ENCODE data around the gene SLC5A12. TPM values are rescaled to one million over a fixed set of nuclear protein-coding genes. Genes with fewer than 3 reads are reported as not detected.

The SLC5A12 gene
- total RNA-seq, 1 experiment from 2014 or later = not detected

DNA sequence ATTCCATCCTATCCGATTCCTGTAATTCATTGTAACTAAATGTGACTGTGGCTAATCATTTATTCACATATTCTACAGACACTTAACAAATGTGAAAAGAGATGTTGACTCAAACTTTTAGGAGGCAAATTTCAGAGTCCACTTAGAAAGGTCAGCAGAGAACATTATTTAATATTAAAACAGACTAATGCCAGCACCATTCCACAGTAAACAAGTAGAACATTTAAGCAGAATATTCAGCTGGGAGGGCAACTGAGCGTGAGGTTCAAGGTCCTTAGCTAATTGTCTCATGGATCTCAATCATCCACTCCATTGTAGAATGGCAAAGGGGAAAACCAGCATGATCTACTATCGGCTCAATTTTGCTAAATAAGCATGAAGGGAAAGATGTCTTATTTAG lies 5.1 kb upstream of the SLC5A12 start:
- H3K4me3 Mint-ChIP-seq (ENCODE audit: low read depth, unreplicated experiment) = no peak overlapping the region

DNA sequence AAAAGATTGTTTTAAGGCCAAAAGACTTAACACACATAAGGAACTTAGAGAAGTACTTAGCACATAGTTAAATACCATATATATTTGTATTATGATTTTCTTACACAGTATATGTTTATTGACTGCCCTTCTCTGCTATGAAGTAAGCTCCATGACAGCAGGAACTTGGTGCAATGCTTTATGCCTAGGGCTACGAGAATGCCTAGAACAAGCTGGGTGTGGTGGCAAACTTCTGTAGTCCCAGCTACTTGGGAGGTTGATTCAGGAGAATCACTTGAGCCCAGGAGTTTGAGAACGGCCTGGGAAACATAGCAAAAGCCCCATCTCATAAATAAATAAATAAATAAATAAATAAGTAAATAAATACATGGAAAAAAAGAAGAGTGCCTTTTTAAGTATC lies 1.9 kb downstream of the SLC5A12 start:
- DNase-seq = no peak
- Mint-ChIP-seq H3K4me1 (ENCODE audit: low read depth, unreplicated experiment) (no peaks in the 10 kb centered on the region), H3K9me3 (ENCODE audit: low read depth, unreplicated experiment) (no peaks in the 10 kb centered on the region), H3K4me3 (ENCODE audit: low read depth, unreplicated experiment) (no peak overlapping the region), H3K36me3 (ENCODE audit: insufficient read depth, unreplicated experiment) (no peaks in the 10 kb centered on the region), H3K27ac (ENCODE audit: unreplicated experiment) (no peak overlapping the region), H3K27me3 (ENCODE audit: unreplicated experiment) (peaks cover 12% of the 10 kb centered on the region)
- intact Hi-C loops (cut with micrococcal nuclease; ENCODE audit: unreplicated experiment) = no loop called here
- CTCF ChIA-PET = no interaction called here
- TF ChIP-seq, protein P1, sequence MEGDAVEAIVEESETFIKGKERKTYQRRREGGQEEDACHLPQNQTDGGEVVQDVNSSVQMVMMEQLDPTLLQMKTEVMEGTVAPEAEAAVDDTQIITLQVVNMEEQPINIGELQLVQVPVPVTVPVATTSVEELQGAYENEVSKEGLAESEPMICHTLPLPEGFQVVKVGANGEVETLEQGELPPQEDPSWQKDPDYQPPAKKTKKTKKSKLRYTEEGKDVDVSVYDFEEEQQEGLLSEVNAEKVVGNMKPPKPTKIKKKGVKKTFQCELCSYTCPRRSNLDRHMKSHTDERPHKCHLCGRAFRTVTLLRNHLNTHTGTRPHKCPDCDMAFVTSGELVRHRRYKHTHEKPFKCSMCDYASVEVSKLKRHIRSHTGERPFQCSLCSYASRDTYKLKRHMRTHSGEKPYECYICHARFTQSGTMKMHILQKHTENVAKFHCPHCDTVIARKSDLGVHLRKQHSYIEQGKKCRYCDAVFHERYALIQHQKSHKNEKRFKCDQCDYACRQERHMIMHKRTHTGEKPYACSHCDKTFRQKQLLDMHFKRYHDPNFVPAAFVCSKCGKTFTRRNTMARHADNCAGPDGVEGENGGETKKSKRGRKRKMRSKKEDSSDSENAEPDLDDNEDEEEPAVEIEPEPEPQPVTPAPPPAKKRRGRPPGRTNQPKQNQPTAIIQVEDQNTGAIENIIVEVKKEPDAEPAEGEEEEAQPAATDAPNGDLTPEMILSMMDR (IDR thresholded peaks at IDR 0.05; ENCODE audit: unreplicated experiment) = no peak
- BruUV-seq (replicated peaks) = no TSS peak

More for the DNA sequence above, 5.1 kb upstream of the SLC5A12 start:
- TF ChIP-seq, protein P1 (IDR thresholded peaks at IDR 0.05; ENCODE audit: unreplicated experiment) = no peak
- BruUV-seq (replicated peaks) = no TSS peak
- Mint-ChIP-seq H3K4me1 (ENCODE audit: low read depth, unreplicated experiment) (no peaks in the 10 kb centered on the region), H3K27me3 (ENCODE audit: unreplicated experiment) (peaks cover 12% of the 10 kb centered on the region), H3K36me3 (ENCODE audit: insufficient read depth, unreplicated experiment) (no peaks in the 10 kb centered on the region), H3K9me3 (ENCODE audit: low read depth, unreplicated experiment) (peaks cover 3% of the 10 kb centered on the region), H3K27ac (ENCODE audit: unreplicated experiment) (no peak overlapping the region)
- CTCF ChIA-PET = no interaction called here
- no peak for DNase-seq
- intact Hi-C loops (cut with micrococcal nuclease; ENCODE audit: unreplicated experiment) = no loop called here

DNA sequence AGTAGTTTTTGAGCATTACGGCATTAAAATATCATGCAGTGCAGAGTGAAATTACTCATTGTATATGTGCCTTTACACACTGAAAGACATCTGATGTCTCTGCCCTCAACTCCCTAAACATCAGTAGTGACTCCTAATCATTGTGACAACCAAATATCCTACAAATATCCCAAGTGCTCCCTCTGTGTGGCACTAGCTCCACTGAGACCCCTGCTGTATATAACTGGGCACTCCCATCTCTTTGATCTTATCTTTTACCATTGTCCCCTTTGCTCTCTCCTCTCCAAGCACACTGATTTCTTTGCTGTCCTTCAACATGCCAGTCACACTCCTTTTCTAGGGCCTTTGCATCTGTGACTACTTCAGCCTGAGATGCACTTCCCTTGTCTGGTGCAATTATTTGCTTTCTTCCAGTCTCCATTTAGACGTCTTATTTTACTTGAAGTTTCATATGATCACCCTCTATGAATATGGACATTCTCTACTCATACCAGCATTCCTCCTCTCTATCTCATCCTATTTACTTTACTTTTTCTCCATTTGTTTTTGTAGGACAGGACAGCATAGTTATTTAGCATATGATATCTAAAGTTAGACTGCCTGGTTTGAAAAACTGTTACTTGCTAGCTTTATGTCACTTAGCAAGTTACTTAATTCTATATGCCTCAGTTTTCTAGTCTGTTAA lies 2.4 kb downstream of the SLC5A12 start:
- CTCF ChIA-PET = no interaction called here
- no peak overlapping the region for H3K4me3 Mint-ChIP-seq (ENCODE audit: low read depth, unreplicated experiment)
- no TSS peak for BruUV-seq (replicated peaks)
- H3K27me3 Mint-ChIP-seq (ENCODE audit: unreplicated experiment) = peaks cover 12% of the 10 kb centered on the region
- no peaks in the 10 kb centered on the region for H3K9me3 Mint-ChIP-seq (ENCODE audit: low read depth, unreplicated experiment)
- no peak for DNase-seq
- no peaks in the 10 kb centered on the region for H3K4me1 Mint-ChIP-seq (ENCODE audit: low read depth, unreplicated experiment)
- TF ChIP-seq, protein P1 (IDR thresholded peaks at IDR 0.05; ENCODE audit: unreplicated experiment) = no peak
- no peaks in the 10 kb centered on the region for H3K36me3 Mint-ChIP-seq (ENCODE audit: insufficient read depth, unreplicated experiment)
- H3K27ac Mint-ChIP-seq (ENCODE audit: unreplicated experiment) = no peak overlapping the region
- intact Hi-C loops (cut with micrococcal nuclease; ENCODE audit: unreplicated experiment) = no loop called here

DNA sequence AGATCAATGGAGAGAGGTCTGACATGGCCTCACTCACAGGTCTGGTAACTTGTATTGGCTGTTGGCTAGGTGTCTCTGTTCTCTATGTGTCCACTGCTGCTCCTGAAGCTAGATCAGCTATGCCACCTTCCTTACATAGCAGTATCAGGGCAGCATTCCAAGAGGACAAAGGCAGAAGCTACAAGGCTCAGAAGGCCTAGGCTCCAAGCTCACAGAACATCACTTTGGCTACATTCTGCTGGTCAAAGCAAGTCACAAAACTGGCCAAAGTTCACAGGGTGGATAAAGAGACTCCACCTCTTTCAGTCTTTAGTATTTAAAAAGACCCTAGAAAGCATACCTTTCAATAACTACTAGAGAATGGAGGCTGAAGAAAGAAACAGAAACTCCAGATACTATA lies 4.1 kb downstream of the SLC5A12 start:
- Mint-ChIP-seq H3K27ac (ENCODE audit: unreplicated experiment) (no peak overlapping the region), H3K4me3 (ENCODE audit: low read depth, unreplicated experiment) (no peak overlapping the region), H3K9me3 (ENCODE audit: low read depth, unreplicated experiment) (no peaks in the 10 kb centered on the region), H3K27me3 (ENCODE audit: unreplicated experiment) (peaks cover 17% of the 10 kb centered on the region), H3K4me1 (ENCODE audit: low read depth, unreplicated experiment) (no peaks in the 10 kb centered on the region), H3K36me3 (ENCODE audit: insufficient read depth, unreplicated experiment) (no peaks in the 10 kb centered on the region)
- no TSS peak for BruUV-seq (replicated peaks)
- intact Hi-C loops (cut with micrococcal nuclease; ENCODE audit: unreplicated experiment) = no loop called here
- TF ChIP-seq, protein P1 (IDR thresholded peaks at IDR 0.05; ENCODE audit: unreplicated experiment) = no peak
- DNase-seq = no peak
- CTCF ChIA-PET = no interaction called here
